Esophagus squamous epithelium (tissue), 4 donors: Measurements from ENCODE around the gene PRRX1.

Source experiments
- POLR2A ChIP-seq, 4 donors: fragments of 450-650 bp; IDR thresholded peaks; one replicate each; pipeline ENCODE4 v1.6.1; 2017; ENCODE audit warnings: antibody characterized with exemption in 4 of 4, mild to moderate bottlenecking in 4 of 4, moderate library complexity in 3 of 4
- TF ChIP-seq, protein P1 (sequence below), 6 experiments: fragments of 450-650 bp in 4 of 6; fragments of 200-600 bp in 2 of 6; sonication (generic) in 2 of 6; IDR thresholded peaks; one replicate each; pipeline ENCODE4 v1.5.1; 2016 to 2019; ENCODE audit warnings: antibody characterized with exemption in 6 of 6, mild to moderate bottlenecking in 4 of 6, moderate library complexity in 4 of 6

- TF ChIP-seq, protein P1, sequence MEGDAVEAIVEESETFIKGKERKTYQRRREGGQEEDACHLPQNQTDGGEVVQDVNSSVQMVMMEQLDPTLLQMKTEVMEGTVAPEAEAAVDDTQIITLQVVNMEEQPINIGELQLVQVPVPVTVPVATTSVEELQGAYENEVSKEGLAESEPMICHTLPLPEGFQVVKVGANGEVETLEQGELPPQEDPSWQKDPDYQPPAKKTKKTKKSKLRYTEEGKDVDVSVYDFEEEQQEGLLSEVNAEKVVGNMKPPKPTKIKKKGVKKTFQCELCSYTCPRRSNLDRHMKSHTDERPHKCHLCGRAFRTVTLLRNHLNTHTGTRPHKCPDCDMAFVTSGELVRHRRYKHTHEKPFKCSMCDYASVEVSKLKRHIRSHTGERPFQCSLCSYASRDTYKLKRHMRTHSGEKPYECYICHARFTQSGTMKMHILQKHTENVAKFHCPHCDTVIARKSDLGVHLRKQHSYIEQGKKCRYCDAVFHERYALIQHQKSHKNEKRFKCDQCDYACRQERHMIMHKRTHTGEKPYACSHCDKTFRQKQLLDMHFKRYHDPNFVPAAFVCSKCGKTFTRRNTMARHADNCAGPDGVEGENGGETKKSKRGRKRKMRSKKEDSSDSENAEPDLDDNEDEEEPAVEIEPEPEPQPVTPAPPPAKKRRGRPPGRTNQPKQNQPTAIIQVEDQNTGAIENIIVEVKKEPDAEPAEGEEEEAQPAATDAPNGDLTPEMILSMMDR (IDR thresholded peaks at IDR 0.05): no peak
- no peak for TF ChIP-seq POLR2A (IDR thresholded peaks at IDR 0.05)
Measured at GRCh38 chr1:170669586-170670530, 5.9 kb downstream of the PRRX1 start.
